ENCODE measurements around the gene POLR3F. TPM values are rescaled to one million over a fixed set of nuclear protein-coding genes. Genes with fewer than 3 reads are reported as not detected.

The POLR3F gene
- 9.8 and 10.2 TPM in 2 replicates for total RNA-seq
- polyA plus RNA-seq: 2.7 and 4.5 TPM in 2 replicates
- 5.3 and 5.6 TPM in 2 replicates for polyA plus RNA-seq (2011; cell fraction: cytosol; rRNA removed)
- 8.9 and 14.2 TPM in 2 replicates for polyA plus RNA-seq (2011; cell fraction: nucleus; rRNA removed)
- 8.4 and 11.0 TPM in 2 replicates for polyA plus RNA-seq (2012)
- 3.9 and 4.4 TPM in 2 replicates for polyA minus RNA-seq
- 11.7 TPM for polyA minus RNA-seq (2011; cell fraction: cytosol; rRNA and poly(A)+ RNA removed)
- polyA minus RNA-seq (2011; cell fraction: nucleus; rRNA and poly(A)+ RNA removed): 12.1 and 13.3 TPM in 2 replicates
- Bru-seq, nascent RNA: percentile 88 among the genes with signal in this experiment
- percentile 69 among the genes with signal in this experiment for BruChase-seq, experiment 1, labeled RNA remaining after a 6-hour chase
- percentile 85 among the genes with signal in this experiment for BruChase-seq, experiment 2, labeled RNA remaining after a 2-hour chase
- long read RNA-seq, transcript POLR3F-201 (9 exons, 2,416 nt): major isoform, 21 of 24 reads
- long read RNA-seq, partial matches to known transcripts: 1 of 24 reads
- long read RNA-seq, other reads (novel, unspliced or antisense): 1 of 24 reads

GRCh38 chr20:18466894-18467730 lies at the start of gene POLR3F, which contains the start of gene DZANK1:
TSS of gene POLR3F (plus strand) at chr20:18467390. CDS start at chr20:18467507, 117 bp downstream.
TSS of gene DZANK1 (minus strand) at chr20:18467030. CDS start at chr20:18465358, 1,672 bp downstream.
- Histone ChIP-seq H3K79me2 (ENCODE audit: control insufficient read depth, insufficient read depth, low read length) (peaks cover 32% of the 10 kb centered on the region), H3K4me3 (replicated peaks in 1 of 3; ENCODE audit: insufficient read depth in 1 of 3, low read depth in 1 of 3, low read length in 3 of 3) (peak within 1 kb of the TSS; percentile 72 to 99 (median 99)), H3K27me3 (ENCODE audit: control insufficient read depth in 2 of 2, insufficient read depth in 2 of 2, low read length in 2 of 2) (no peaks in the 10 kb centered on the region), H3K4me2 (ENCODE audit: insufficient read depth, low read length) (peak within 1 kb of the TSS; percentile 94), H3K9me1 (replicated peaks; ENCODE audit: control insufficient read depth, extremely low read depth, insufficient read depth, low read length) (no peaks in the 10 kb centered on the region), H2AFZ (ENCODE audit: low read depth, low read length) (peak within 1 kb of the TSS; percentile 96), H3K36me3 (ENCODE audit: control insufficient read depth in 2 of 2, extremely low read depth in 1 of 2, insufficient read depth in 2 of 2, low read length in 2 of 2) (peaks cover 0 to 3% of the 10 kb centered on the region in 2 experiments), H3K27ac (ENCODE audit: insufficient read depth, low read depth, low read length) (peak within 1 kb of the TSS; percentile 93), H3K4me1 (ENCODE audit: control insufficient read depth, extremely low read depth, insufficient read depth, low read length) (peaks cover 13% of the 10 kb centered on the region), H3K9me3 (replicated peaks; ENCODE audit: control insufficient read depth, insufficient read depth, low read length) (no peaks in the 10 kb centered on the region), H4K20me1 (replicated peaks; ENCODE audit: control insufficient read depth, extremely low read depth, insufficient read depth, low read length) (no peaks in the 10 kb centered on the region), H3K9ac (replicated peaks; ENCODE audit: extremely low read depth, insufficient read depth, low read length) (peak within 1 kb of the TSS; percentile 93)
- TF ChIP-seq, protein P1, sequence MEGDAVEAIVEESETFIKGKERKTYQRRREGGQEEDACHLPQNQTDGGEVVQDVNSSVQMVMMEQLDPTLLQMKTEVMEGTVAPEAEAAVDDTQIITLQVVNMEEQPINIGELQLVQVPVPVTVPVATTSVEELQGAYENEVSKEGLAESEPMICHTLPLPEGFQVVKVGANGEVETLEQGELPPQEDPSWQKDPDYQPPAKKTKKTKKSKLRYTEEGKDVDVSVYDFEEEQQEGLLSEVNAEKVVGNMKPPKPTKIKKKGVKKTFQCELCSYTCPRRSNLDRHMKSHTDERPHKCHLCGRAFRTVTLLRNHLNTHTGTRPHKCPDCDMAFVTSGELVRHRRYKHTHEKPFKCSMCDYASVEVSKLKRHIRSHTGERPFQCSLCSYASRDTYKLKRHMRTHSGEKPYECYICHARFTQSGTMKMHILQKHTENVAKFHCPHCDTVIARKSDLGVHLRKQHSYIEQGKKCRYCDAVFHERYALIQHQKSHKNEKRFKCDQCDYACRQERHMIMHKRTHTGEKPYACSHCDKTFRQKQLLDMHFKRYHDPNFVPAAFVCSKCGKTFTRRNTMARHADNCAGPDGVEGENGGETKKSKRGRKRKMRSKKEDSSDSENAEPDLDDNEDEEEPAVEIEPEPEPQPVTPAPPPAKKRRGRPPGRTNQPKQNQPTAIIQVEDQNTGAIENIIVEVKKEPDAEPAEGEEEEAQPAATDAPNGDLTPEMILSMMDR (IDR thresholded peaks at IDR 0.05; ENCODE audit: extremely low read depth in 1 of 2, insufficient read depth in 1 of 2, low read depth in 1 of 2, low read length in 2 of 2): no peak
- TF ChIP-seq EZH2 (IDR thresholded peaks at IDR 0.05; ENCODE audit: borderline replicate concordance, low read depth, low read length, severe bottlenecking) (no peak), GATA2 (IDR thresholded peaks at IDR 0.05; ENCODE audit: insufficient read depth, insufficient read length, low read depth, low read length) (no peak), JUN (IDR thresholded peaks at IDR 0.05; ENCODE audit: borderline replicate concordance, insufficient read depth, insufficient read length, low read depth) (no peak), MYC (IDR thresholded peaks at IDR 0.05; ENCODE audit: low read depth, low read length) (peak; percentile 99), POLR2A (IDR thresholded peaks at IDR 0.05; ENCODE audit: low read depth, low read length) (peak; percentile 34), MAX (IDR thresholded peaks at IDR 0.05; ENCODE audit: insufficient read depth, insufficient read length) (peak; percentile 86), FOS (IDR thresholded peaks at IDR 0.05; ENCODE audit: borderline replicate concordance, insufficient read depth, low read length) (no peak), POLR2AphosphoS5 (IDR thresholded peaks at IDR 0.05; ENCODE audit: insufficient read depth, low read depth, low read length) (peak; percentile 46)
- BruUV-seq (replicated peaks): no TSS peak
- ChIA-PET POLR2A (interaction anchor here (0.6 to 1.2 kb wide), 2 partner anchors 33 to 40 kb away, joined by 5 to 8 read pairs; partner anchors contain the start of gene SEC23B), CTCF (interaction anchor here (0.7 to 1.6 kb wide), 7 partner anchors 9 to 179 kb away, joined by 3 to 6 read pairs (median 3); partner anchors contain the start of genes RBBP9 and SEC23B)
- intact Hi-C loops (cut with micrococcal nuclease) (loop anchor here (1.0 to 5.0 kb wide), 6 partner anchors 30 to 330 kb away; partner anchors contain the start of genes KAT14, PET117, RBBP9 and SEC23B), dilution Hi-C loops (cut with MboI; ENCODE audit: extremely low pct_ligation_motif_present, low sequenced_read_pairs) (no loop called here)
- FAIRE-seq: peak; percentile 94
- peak; percentile 96 for DNase-seq (ENCODE audit: low read depth, low spot score)
